ENCODE data around the gene SLC35G3. TPM values are rescaled to one million over a fixed set of nuclear protein-coding genes. Genes with fewer than 3 reads are reported as not detected.
"Not testable (repeated sequence)": the region's sequence is repeated elsewhere in the genome, so short reads cannot be mapped to it uniquely, and the experiment has no call there.

SLC35G3 gene
- total RNA-seq (not detected), polyA plus RNA-seq (under 1 TPM in 1 of 3 donors, not detected in 2; 0.12 TPM)
- long read RNA-seq, donor 1, partial matches to known transcripts: 0 of 1 reads
- long read RNA-seq, donor 1, other reads (novel, unspliced or antisense): 0 of 1 reads
- long read RNA-seq, donor 2: 0 reads
- long read RNA-seq, donor 3: 0 reads
- long read RNA-seq, donor 4: 0 reads
- long read RNA-seq, donor 5, partial matches to known transcripts: 0 of 1 reads
- long read RNA-seq, donor 5, other reads (novel, unspliced or antisense): 0 of 1 reads
- long read RNA-seq, donor 6, partial matches to known transcripts: 0 of 1 reads
- long read RNA-seq, donor 6, other reads (novel, unspliced or antisense): 0 of 1 reads
- long read RNA-seq, donor 7, partial matches to known transcripts: 0 of 1 reads
- long read RNA-seq, donor 7, other reads (novel, unspliced or antisense): 0 of 1 reads
- long read RNA-seq, donor 8: 0 reads
- long read RNA-seq, donor 9, transcript SLC35G3-201 (1 exons, 2,004 nt): major isoform, 5 of 5 reads
- long read RNA-seq, donor 9, partial matches to known transcripts: 0 of 5 reads
- long read RNA-seq, donor 9, other reads (novel, unspliced or antisense): 0 of 5 reads
- long read RNA-seq, donor 10: 0 reads

GRCh38 chr17:35194001-35194400, at the start of gene SLC35G3:
TSS of gene SLC35G3 (minus strand) at chr17:35194393. CDS start at chr17:35194307, 86 bp downstream.
- 88 to 94% (median 90%) methylated on average over 12 of the region's 12 CpGs for WGBS, 5 donors
- DNase-seq; H3K27ac ChIP-seq; H3K4me3 ChIP-seq; intact Hi-C loops (cut with DNase I; ENCODE audit: low total_unique reads); H3K9me3 ChIP-seq; H3K4me1 ChIP-seq; H3K27me3 ChIP-seq; H3K36me3 ChIP-seq: not testable (repeated sequence)

- Histone ChIP-seq H3K4me1 (peaks cover 23 to 59% (median 35%) of the 10 kb centered on the region in 4 donors), H3K27me3 (no peaks in the 10 kb centered on the region), H3K9me3 (no peaks in the 10 kb centered on the region), H3K36me3 (peaks cover 0 to 14% (median 4%) of the 10 kb centered on the region in 4 donors), H3K4me3 (peak overlapping the region; percentile 61 to 92 (median 70)), H3K27ac (peak overlapping the region; percentile 85 to 99 (median 96))
- TF ChIP-seq POLR2AphosphoS5 (IDR thresholded peaks at IDR 0.05): peak; percentile 27 to 55 (median 51)
- TF ChIP-seq, protein P1, sequence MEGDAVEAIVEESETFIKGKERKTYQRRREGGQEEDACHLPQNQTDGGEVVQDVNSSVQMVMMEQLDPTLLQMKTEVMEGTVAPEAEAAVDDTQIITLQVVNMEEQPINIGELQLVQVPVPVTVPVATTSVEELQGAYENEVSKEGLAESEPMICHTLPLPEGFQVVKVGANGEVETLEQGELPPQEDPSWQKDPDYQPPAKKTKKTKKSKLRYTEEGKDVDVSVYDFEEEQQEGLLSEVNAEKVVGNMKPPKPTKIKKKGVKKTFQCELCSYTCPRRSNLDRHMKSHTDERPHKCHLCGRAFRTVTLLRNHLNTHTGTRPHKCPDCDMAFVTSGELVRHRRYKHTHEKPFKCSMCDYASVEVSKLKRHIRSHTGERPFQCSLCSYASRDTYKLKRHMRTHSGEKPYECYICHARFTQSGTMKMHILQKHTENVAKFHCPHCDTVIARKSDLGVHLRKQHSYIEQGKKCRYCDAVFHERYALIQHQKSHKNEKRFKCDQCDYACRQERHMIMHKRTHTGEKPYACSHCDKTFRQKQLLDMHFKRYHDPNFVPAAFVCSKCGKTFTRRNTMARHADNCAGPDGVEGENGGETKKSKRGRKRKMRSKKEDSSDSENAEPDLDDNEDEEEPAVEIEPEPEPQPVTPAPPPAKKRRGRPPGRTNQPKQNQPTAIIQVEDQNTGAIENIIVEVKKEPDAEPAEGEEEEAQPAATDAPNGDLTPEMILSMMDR (IDR thresholded peaks at IDR 0.05): no peak
- no peak for TF ChIP-seq POLR2A (IDR thresholded peaks at IDR 0.05)
- TF ChIP-seq EP300 (IDR thresholded peaks at IDR 0.05): no peak
- DNase-seq: peak; percentile 49 to 73
- intact Hi-C loops (cut with DNase I; ENCODE audit: low total_unique reads): no loop called here
- WGBS, 5 donors: 3 to 6% (median 4%) methylated on average over 14 of the region's 14 CpGs
Measured at GRCh38 chr17:35243561-35244340, 49.6 kb upstream of the SLC35G3 start.

DNA sequence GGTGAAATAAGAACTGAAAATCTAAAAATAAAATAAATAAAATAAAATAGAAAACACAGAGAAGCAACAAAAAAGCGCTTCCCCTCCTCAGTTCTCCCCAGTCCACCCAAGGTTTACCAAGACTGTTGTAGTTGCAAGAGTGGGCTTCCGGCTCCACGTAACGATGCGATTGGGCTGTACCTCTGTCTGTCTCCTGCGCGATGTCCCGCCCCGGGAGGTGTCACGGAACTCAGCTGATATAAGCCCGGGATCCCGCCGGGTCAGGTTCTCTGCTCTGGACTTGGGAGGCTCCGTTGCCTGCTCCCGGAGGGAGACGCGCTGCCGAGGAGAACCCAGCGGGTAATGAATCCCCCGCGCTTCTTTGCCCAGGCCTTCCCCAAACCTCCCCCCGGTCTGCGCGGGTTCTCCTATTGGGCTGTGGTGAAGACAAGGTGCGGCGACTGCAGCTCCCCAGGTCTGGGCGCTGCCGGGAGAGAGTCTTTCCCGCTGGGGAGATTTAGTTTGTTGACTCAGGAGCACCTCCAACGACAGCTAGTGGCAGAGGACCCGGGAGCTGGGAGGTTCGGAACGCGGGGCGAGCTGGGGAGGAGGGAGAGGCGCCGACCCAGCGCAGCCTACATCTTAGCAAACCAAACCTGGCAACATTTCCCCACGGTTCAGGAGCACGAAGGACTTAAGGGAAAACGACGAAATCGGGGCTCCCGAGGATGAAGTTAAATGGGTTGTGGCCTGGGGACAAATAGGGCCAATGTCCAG, 48.8 kb upstream of the SLC35G3 start, which contains the start of gene SLFN5:
TSS of gene SLFN5 (plus strand) at position 268 of the 756 bp plus-strand sequence. CDS start 15,619 bp downstream, outside the sequence.
- intact Hi-C loops (cut with DNase I; ENCODE audit: low total_unique reads): no loop called here
- H3K27ac ChIP-seq: peak within 1 kb of the TSS; percentile 85 to 99 (median 96)
- WGBS, 5 donors: 0 to 1% (median 0%) methylated on average over 26 to 44 of the region's 44 CpGs

More for the DNA sequence above, 48.8 kb upstream of the SLC35G3 start, which contains the start of gene SLFN5:
- TF ChIP-seq POLR2A (IDR thresholded peaks at IDR 0.05): peak in 2 of 4 donors; percentile 82 to 87
- TF ChIP-seq, protein P1 (IDR thresholded peaks at IDR 0.05): no peak
- peak; percentile 98 for TF ChIP-seq POLR2AphosphoS5 (IDR thresholded peaks at IDR 0.05)
- TF ChIP-seq EP300 (IDR thresholded peaks at IDR 0.05): no peak
- Histone ChIP-seq H3K36me3 (peaks cover 0 to 10% (median 3%) of the 10 kb centered on the region in 4 donors), H3K4me1 (peaks cover 23 to 59% (median 35%) of the 10 kb centered on the region in 4 donors), H3K27me3 (no peaks in the 10 kb centered on the region), H3K4me3 (peak within 1 kb of the TSS; percentile 61 to 92 (median 70)), H3K9me3 (no peaks in the 10 kb centered on the region)
- peak; percentile 97 for DNase-seq

Data from stomach (tissue), 19 donors.